Mesodermal cell (in vitro differentiated cells): ENCODE results near the gene CYP1A2.

ENCODE experiments used
- H3K27ac ChIP-seq: 2 replicates; pipeline ENCODE4 v1.7.0; 2013; ENCODE audit warnings: mild to moderate bottlenecking, low read depth, low read length, moderate library complexity; ENCODE audit not compliant: severe bottlenecking
- H3K36me3 ChIP-seq: 2 replicates; pipeline ENCODE4 v1.7.1; 2013; ENCODE audit warnings: mild to moderate bottlenecking, low read length, moderate library complexity; ENCODE audit not compliant: control insufficient read depth, insufficient read depth
- H3K4me1 ChIP-seq: one replicate; pipeline ENCODE4 v1.7.1; 2013; ENCODE audit warnings: mild to moderate bottlenecking, low read length; ENCODE audit not compliant: insufficient read depth, control insufficient read depth, poor library complexity, severe bottlenecking
- H3K4me3 ChIP-seq: 2 replicates; pipeline ENCODE4 v1.7.0; 2013; ENCODE audit warnings: low read length, control low read depth, mild to moderate bottlenecking; ENCODE audit not compliant: insufficient read depth, poor library complexity, severe bottlenecking; ENCODE audit errors: extremely low read depth
- H3K9me3 ChIP-seq: 2 replicates; pipeline ENCODE4 v1.7.1; 2013; ENCODE audit warnings: mild to moderate bottlenecking, low read length, moderate library complexity; ENCODE audit not compliant: control insufficient read depth
- WGBS, 2 experiments: methylation state at CpG; one replicate each; pipeline ENCODE4 v1.1.5; 2013; ENCODE audit warnings: missing lambda C conversion rate in 2 of 2; ENCODE audit not compliant: insufficient coverage in 2 of 2; 5-methylcytosine and 5-hydroxymethylcytosine counted together

The CYP1A2 gene

GRCh38 chr15:74767167-74768098 is 18.8 kb downstream of the CYP1A2 start:
- Histone ChIP-seq H3K4me1 (peaks cover 7% of the 10 kb centered on the region), H3K27ac (no peak overlapping the region), H3K36me3 (no peaks in the 10 kb centered on the region), H3K9me3 (no peaks in the 10 kb centered on the region), H3K4me3 (no peak overlapping the region)
- WGBS, 2 experiments: 84 to 89% methylated on average over 12 to 13 of the region's 14 CpGs

DNA sequence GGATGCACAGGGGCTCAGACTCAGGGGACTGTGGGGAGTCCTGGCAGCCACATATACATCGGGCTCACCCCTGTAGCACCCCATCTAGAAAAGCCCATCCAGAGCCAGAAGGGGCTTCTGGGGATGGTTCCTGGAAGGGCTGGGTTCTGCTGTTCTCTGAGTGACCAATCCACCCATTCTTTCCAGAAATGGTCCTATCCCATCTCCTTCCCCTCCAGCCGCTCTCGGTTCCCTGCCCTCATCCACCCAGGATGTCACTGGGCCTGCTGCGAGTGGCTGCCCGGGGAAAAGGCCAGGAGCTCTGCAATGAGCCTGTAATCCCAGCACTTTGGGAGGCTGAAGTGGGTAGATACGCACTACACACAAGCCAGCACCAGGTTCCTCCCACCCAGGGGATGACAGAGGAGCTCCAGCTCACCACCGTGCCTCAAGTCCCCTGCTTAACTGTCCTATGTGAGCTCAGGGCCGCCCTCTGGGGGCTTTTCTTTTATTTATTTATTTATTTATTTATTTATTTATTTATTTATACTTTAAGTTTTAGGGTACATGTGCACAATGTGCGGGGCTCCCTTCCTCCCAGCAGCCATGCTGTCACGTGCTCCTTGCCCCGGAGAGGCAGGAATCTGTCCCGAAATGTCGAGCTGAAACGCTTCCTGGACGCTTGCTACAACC is 19.6 kb downstream of the CYP1A2 start:
- Histone ChIP-seq H3K27ac (no peak overlapping the region), H3K36me3 (no peaks in the 10 kb centered on the region), H3K9me3 (no peaks in the 10 kb centered on the region), H3K4me1 (peaks cover 7% of the 10 kb centered on the region), H3K4me3 (no peak overlapping the region)
- WGBS, 2 experiments: 37 to 61% methylated on average over 6 to 9 of the region's 15 CpGs

DNA sequence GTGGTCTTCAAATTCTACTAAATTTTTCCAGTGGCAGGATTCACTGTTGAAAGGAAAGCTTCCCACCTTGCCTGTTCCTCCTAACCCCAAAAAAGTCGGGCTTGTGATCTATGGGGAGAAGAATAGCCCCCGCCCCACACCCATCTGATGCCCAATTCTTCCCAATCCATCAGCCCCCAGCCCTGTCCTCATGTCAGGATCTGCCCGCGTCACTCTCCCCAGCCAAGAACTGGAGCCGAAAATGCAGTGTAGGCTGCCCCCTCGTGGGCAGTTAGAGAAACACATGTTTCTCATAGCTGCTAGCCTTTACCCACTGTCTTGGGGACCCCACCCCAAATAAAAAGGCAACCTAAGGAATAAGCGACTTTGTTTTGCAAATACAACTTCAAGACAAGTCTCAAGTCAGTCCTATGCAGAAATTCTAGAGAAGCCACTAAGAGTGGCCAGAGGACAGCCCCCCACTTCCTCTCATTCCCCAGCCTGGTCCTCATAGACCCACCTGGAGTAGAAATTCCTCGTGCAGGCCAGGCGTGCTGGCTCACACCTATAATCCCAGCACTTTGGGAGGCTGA is 20.2 kb downstream of the CYP1A2 start:
- Histone ChIP-seq H3K4me3 (no peak overlapping the region), H3K9me3 (no peaks in the 10 kb centered on the region), H3K4me1 (peaks cover 12% of the 10 kb centered on the region), H3K27ac (no peak overlapping the region), H3K36me3 (no peaks in the 10 kb centered on the region)
- WGBS, 2 experiments: 0 to 16% methylated on average over 3 to 8 of the region's 9 CpGs

DNA sequence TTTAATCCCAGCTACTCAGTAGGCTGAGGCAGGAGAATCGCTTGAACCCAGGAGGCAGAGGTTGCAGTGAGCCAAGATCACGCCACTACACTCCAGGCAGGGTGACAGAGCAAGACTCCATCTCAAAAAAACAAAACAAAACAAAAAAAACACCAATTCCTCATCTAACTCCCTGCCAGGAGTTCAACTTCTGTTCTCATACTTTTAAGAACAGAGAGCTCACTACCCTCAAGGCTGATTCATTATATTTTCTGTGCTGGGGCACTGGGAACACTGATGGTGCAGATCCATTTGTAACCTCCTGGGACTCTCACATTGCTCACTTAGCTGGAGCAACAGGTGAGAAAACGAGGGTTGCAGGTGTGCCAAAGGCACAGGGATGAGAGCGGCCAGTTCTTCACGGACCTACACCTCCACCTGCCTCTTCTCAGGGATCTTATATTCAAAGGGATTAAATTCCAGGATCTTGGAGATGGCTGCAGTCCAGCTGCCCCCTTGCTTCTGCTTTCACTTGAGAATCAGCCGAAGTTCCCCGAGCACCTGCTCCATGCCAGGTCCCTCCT is 20.9 kb downstream of the CYP1A2 start:
- 83 to 88% methylated on average over 7 of the region's 7 CpGs for WGBS, 2 experiments
- peaks cover 12% of the 10 kb centered on the region for H3K4me1 ChIP-seq

GRCh38 chr15:74770211-74770903 is 21.7 kb downstream of the CYP1A2 start:
- H3K27ac ChIP-seq: no peak overlapping the region
- H3K4me3 ChIP-seq: no peak overlapping the region
- 58 to 60% methylated on average over 2 to 3 of the region's 4 CpGs for WGBS, 2 experiments

More for the DNA sequence above, 20.9 kb downstream of the CYP1A2 start:
- Histone ChIP-seq H3K27ac (no peak overlapping the region), H3K36me3 (no peaks in the 10 kb centered on the region), H3K4me3 (no peak overlapping the region), H3K9me3 (no peaks in the 10 kb centered on the region)

GRCh38 chr15:74773329-74773728 is 24.7 kb downstream of the CYP1A2 start:
- H3K9me3 ChIP-seq: no peaks in the 10 kb centered on the region
- H3K4me1 ChIP-seq: peaks cover 31% of the 10 kb centered on the region
- no peak overlapping the region for H3K27ac ChIP-seq
- no peak overlapping the region for H3K4me3 ChIP-seq
- no peaks in the 10 kb centered on the region for H3K36me3 ChIP-seq
- WGBS, 2 experiments: 87 to 94% methylated on average over 3 of the region's 5 CpGs

More at GRCh38 chr15:74770211-74770903, 21.7 kb downstream of the CYP1A2 start:
- H3K36me3 ChIP-seq: no peaks in the 10 kb centered on the region
- no peaks in the 10 kb centered on the region for H3K9me3 ChIP-seq
- H3K4me1 ChIP-seq: peaks cover 12% of the 10 kb centered on the region

- Histone ChIP-seq H3K4me3 (no peak overlapping the region), H3K36me3 (no peaks in the 10 kb centered on the region), H3K27ac (no peak overlapping the region), H3K9me3 (no peaks in the 10 kb centered on the region), H3K4me1 (peaks cover 36% of the 10 kb centered on the region)
- WGBS, 2 experiments: 43 to 49% methylated on average over 4 to 5 of the region's 5 CpGs
Measured at GRCh38 chr15:74773731-74774252, 25.1 kb downstream of the CYP1A2 start.

DNA sequence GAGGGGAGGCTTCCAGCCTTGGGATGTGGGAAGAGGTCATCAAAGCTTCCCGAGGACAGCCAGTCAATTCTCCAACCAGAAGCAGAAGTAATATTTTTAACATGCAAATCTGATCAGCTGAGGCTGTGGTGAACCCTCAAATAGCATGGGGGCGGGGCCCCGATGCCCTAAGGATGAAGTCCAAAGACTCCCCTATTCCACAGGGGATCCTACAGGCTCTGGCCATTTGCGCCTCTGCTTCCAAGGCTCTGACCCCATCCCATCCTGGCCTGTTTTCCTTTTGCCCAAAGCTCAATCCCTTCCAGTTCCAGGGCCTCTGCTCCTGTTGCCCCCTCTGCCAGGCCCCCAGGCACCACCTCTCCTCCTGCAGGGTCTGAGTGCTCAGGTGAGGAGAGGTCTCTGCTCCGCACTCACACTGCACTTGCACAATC is 26.5 kb downstream of the CYP1A2 start:
- H3K27ac ChIP-seq: no peak overlapping the region
- no peaks in the 10 kb centered on the region for H3K36me3 ChIP-seq
- 92 to 94% methylated on average over 2 to 4 of the region's 5 CpGs for WGBS, 2 experiments
- no peak overlapping the region for H3K4me3 ChIP-seq
- H3K4me1 ChIP-seq: peaks cover 39% of the 10 kb centered on the region
- no peaks in the 10 kb centered on the region for H3K9me3 ChIP-seq

- Histone ChIP-seq H3K4me1 (peaks cover 46% of the 10 kb centered on the region), H3K36me3 (no peaks in the 10 kb centered on the region), H3K9me3 (no peaks in the 10 kb centered on the region), H3K27ac (no peak overlapping the region), H3K4me3 (no peak overlapping the region)
- no CpG with 5 or more reads among the region's 4 CpGs for WGBS, 2 experiments
Measured at GRCh38 chr15:74775894-74776293, 27.2 kb downstream of the CYP1A2 start.
